SK-N-SH treated with all-trans-retinoic acid at 6 μM for 48 hours (cell line): ENCODE data around the gene NUTM1.
A peak's percentile ranks its signal among the peaks of the same experiment; 100 is the strongest.

Source experiments
- ATAC-seq: fragments of 200-7000 bp; cut with Tn5 transposase; 3 replicates; pipeline ENCODE4 v1.9.1; 2020; ENCODE audit warnings: mild to moderate bottlenecking, moderate library complexity
- ARNTL ChIP-seq: fragments of 450-650 bp; formaldehyde crosslinking; IDR thresholded peaks from 2 replicates; pipeline ENCODE4 v1.5.0; 2020; ENCODE audit warnings: low read depth, mild to moderate bottlenecking, moderate library complexity, borderline replicate concordance
- BACH2 ChIP-seq: fragments of 250-450 bp; sonication (Bioruptor Pico); IDR thresholded peaks from 2 replicates; pipeline ENCODE4 v1.9.0; 2021; ENCODE audit warnings: mild to moderate bottlenecking, borderline replicate concordance
- CSDC2 ChIP-seq: fragments of 250-450 bp; sonication (Bioruptor Pico); IDR thresholded peaks from 2 replicates; pipeline ENCODE4 v1.5.0; 2020; ENCODE audit warnings: mild to moderate bottlenecking, moderate library complexity
- ESRRG ChIP-seq: fragments of 250-450 bp; sonication (Bioruptor Pico); IDR thresholded peaks from 2 replicates; pipeline ENCODE4 v1.6.1; 2021; ENCODE audit warnings: mild to moderate bottlenecking
- GLIS3 ChIP-seq: fragments of 250-450 bp; sonication (Bioruptor Pico); IDR thresholded peaks from 2 replicates; pipeline ENCODE4 v1.5.0; 2020; ENCODE audit warnings: mild to moderate bottlenecking, moderate library complexity
- ISL1 ChIP-seq: fragments of 250-450 bp; sonication (Bioruptor Pico); IDR thresholded peaks from 2 replicates; pipeline ENCODE4 v2.1.2; 2022; ENCODE audit warnings: mild to moderate bottlenecking, moderate library complexity
- OSR1 ChIP-seq: fragments of 250-450 bp; sonication (Bioruptor Pico); IDR thresholded peaks from 2 replicates; pipeline ENCODE4 v1.8.0; 2022; ENCODE audit warnings: moderate library complexity, mild to moderate bottlenecking, inconsistent platforms
- SNAI2 ChIP-seq: fragments of 250-450 bp; sonication (Bioruptor Pico); IDR thresholded peaks from 2 replicates; pipeline ENCODE4 v1.5.0; 2020; ENCODE audit warnings: mild to moderate bottlenecking, moderate library complexity
- TCF4 ChIP-seq: fragments of 250-450 bp; sonication (Bioruptor Pico); IDR thresholded peaks from 2 replicates; pipeline ENCODE4 v1.8.0; 2021; ENCODE audit warnings: mild to moderate bottlenecking, moderate library complexity, borderline replicate concordance
- TOX ChIP-seq: fragments of 250-450 bp; sonication (Bioruptor Pico); IDR thresholded peaks from 2 replicates; pipeline ENCODE4 v1.8.0; 2021; ENCODE audit warnings: mild to moderate bottlenecking, moderate library complexity, borderline replicate concordance
- ZFP3 ChIP-seq: fragments of 250-450 bp; sonication (Bioruptor Pico); IDR thresholded peaks from 2 replicates; pipeline ENCODE4 v1.5.0; 2020; ENCODE audit warnings: mild to moderate bottlenecking, moderate library complexity
- ZFP30 ChIP-seq: fragments of 450-650 bp; formaldehyde crosslinking; IDR thresholded peaks from 2 replicates; pipeline ENCODE4 v1.5.0; 2022; ENCODE audit warnings: mild to moderate bottlenecking, moderate library complexity
- ZNF565 ChIP-seq: fragments of 450-650 bp; formaldehyde crosslinking; conservative IDR thresholded peaks from 2 replicates; pipeline ENCODE4 v1.5.0; 2020; ENCODE audit warnings: low read depth, mild to moderate bottlenecking, moderate library complexity
- ZNF70 ChIP-seq: fragments of 450-650 bp; formaldehyde crosslinking; IDR thresholded peaks from 2 replicates; pipeline ENCODE4 v1.5.0; 2020; ENCODE audit warnings: mild to moderate bottlenecking, moderate library complexity
- ZNF8 ChIP-seq: fragments of 450-650 bp; formaldehyde crosslinking; IDR thresholded peaks from 2 replicates; pipeline ENCODE4 v1.5.0; 2020; ENCODE audit warnings: mild to moderate bottlenecking, moderate library complexity
- TF ChIP-seq, protein P1 (sequence below): fragments of 250-450 bp; sonication (Bioruptor Pico); IDR thresholded peaks from 2 replicates; pipeline ENCODE4 v1.5.0; 2020; ENCODE audit warnings: mild to moderate bottlenecking, moderate library complexity
- TF ChIP-seq, protein P2 (sequence below): fragments of 250-450 bp; sonication (Bioruptor Pico); IDR thresholded peaks from 2 replicates; pipeline ENCODE4 v1.8.0; 2021; ENCODE audit warnings: low read depth, mild to moderate bottlenecking, moderate library complexity, borderline replicate concordance
- TF ChIP-seq, protein P3 (sequence below): fragments of 250-450 bp; sonication (Bioruptor Pico); IDR thresholded peaks from 2 replicates; pipeline ENCODE4 v1.5.1; 2021; ENCODE audit warnings: mild to moderate bottlenecking, moderate library complexity

NUTM1 gene

DNA sequence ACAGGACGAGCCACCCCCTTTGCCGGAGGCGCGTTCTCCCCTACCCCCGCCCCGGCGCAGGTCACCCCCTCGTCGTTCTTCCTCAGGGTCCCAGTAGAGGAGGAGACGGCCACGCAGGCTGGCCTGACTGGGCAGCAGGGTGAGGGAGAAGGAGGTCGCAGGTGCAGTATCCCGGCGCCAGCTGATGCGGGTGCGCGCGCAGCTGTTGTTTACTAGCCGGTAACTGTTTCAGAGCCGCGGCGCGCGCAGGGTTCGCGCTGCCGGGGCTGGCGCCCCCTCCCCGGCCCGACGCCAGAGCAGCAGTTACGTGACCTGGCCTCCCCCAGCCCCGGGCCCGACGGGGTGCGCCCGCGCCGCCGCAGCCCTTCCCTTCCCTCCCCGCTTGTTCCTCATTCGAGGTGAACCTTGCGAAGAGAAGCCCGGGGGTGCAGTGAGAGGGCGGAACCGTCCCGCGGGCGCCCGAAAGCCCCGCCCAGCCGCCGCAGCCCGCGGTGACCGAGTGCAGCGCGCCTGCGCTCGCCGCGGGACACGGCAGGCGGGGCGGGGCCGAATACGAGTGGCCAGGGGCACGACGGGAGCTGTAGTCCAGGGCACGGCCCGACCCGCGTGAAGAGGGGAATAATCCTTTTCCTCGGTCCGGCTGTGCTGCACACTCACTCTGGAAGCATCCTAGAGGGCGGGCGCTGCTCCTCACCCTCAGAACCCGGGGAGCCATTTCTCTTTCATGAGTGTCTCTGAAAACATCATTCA lies 5.4 kb upstream of the NUTM1 start, which contains the start of gene SLC12A6 (continued):
- TF ChIP-seq, protein P1, sequence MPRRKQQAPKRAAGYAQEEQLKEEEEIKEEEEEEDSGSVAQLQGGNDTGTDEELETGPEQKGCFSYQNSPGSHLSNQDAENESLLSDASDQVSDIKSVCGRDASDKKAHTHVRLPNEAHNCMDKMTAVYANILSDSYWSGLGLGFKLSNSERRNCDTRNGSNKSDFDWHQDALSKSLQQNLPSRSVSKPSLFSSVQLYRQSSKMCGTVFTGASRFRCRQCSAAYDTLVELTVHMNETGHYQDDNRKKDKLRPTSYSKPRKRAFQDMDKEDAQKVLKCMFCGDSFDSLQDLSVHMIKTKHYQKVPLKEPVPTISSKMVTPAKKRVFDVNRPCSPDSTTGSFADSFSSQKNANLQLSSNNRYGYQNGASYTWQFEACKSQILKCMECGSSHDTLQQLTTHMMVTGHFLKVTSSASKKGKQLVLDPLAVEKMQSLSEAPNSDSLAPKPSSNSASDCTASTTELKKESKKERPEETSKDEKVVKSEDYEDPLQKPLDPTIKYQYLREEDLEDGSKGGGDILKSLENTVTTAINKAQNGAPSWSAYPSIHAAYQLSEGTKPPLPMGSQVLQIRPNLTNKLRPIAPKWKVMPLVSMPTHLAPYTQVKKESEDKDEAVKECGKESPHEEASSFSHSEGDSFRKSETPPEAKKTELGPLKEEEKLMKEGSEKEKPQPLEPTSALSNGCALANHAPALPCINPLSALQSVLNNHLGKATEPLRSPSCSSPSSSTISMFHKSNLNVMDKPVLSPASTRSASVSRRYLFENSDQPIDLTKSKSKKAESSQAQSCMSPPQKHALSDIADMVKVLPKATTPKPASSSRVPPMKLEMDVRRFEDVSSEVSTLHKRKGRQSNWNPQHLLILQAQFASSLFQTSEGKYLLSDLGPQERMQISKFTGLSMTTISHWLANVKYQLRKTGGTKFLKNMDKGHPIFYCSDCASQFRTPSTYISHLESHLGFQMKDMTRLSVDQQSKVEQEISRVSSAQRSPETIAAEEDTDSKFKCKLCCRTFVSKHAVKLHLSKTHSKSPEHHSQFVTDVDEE (CRISPR knock-in tag), result no peak
- TF ChIP-seq TCF4 (CRISPR knock-in tag), result no peak
- TF ChIP-seq BACH2 (CRISPR knock-in tag), result no peak

DNA sequence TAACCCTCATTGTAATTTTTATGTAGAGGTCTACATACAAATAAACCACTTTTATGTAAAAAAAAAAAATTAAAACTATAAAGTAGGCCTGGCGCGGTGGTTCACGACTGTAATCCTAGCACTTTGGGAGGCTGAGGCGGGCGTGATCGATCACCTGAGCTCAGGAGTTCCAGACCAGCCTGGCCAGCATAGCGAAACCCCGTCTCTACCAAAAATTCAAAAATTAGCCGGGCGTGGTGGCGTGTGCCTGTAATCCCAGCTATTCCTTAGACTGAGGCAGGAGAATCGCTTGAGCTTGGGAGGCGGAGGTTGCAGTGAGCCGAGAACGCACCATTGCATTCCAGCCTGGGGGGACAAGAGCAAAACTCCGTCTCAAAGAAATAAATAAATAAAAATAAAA lies 4.8 kb upstream of the NUTM1 start:
- no peak for ATAC-seq

DNA sequence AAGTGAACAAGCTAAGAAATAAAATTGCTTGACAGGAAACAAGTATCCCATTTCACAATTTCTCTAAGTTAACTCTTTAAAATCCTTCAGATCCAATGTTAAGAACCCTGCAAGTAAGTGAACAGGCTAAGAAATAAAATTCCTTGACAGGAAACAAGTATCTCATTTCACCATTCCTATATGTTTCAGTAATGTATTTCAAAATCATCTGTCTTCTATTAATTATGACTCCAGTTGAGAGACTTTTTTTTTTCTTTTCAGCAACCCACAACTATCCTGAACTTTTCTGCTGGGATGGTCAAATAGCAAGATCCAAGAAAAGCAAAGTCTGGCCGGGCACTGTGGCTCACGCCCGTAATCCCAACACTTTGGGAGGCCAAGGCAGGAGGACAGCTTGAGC lies 3.2 kb upstream of the NUTM1 start:
- no peak for ATAC-seq
- TF ChIP-seq SNAI2 (CRISPR knock-in tag) (no peak), GLIS3 (no peak), ARNTL (CRISPR knock-in tag) (no peak), ESRRG (no peak), ZNF8 (CRISPR knock-in tag) (no peak), TOX (CRISPR knock-in tag) (no peak), OSR1 (CRISPR knock-in tag) (no peak), ISL1 (CRISPR knock-in tag) (no peak), BACH2 (CRISPR knock-in tag) (no peak), ZNF70 (CRISPR knock-in tag) (no peak), ZFP3 (no peak), CSDC2 (no peak), ZNF565 (CRISPR knock-in tag) (no peak), TCF4 (CRISPR knock-in tag) (no peak)
- TF ChIP-seq, protein P2, sequence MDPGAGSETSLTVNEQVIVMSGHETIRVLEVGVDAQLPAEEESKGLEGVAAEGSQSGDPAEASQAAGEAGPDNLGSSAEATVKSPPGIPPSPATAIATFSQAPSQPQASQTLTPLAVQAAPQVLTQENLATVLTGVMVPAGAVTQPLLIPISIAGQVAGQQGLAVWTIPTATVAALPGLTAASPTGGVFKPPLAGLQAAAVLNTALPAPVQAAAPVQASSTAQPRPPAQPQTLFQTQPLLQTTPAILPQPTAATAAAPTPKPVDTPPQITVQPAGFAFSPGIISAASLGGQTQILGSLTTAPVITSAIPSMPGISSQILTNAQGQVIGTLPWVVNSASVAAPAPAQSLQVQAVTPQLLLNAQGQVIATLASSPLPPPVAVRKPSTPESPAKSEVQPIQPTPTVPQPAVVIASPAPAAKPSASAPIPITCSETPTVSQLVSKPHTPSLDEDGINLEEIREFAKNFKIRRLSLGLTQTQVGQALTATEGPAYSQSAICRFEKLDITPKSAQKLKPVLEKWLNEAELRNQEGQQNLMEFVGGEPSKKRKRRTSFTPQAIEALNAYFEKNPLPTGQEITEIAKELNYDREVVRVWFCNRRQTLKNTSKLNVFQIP (CRISPR knock-in tag), result no peak
- TF ChIP-seq, protein P3, sequence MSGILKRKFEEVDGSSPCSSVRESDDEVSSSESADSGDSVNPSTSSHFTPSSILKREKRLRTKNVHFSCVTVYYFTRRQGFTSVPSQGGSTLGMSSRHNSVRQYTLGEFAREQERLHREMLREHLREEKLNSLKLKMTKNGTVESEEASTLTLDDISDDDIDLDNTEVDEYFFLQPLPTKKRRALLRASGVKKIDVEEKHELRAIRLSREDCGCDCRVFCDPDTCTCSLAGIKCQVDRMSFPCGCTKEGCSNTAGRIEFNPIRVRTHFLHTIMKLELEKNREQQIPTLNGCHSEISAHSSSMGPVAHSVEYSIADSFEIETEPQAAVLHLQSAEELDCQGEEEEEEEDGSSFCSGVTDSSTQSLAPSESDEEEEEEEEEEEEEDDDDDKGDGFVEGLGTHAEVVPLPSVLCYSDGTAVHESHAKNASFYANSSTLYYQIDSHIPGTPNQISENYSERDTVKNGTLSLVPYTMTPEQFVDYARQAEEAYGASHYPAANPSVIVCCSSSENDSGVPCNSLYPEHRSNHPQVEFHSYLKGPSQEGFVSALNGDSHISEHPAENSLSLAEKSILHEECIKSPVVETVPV (CRISPR knock-in tag), result no peak

More for the DNA sequence above, 4.8 kb upstream of the NUTM1 start:
- no peak for TF ChIP-seq GLIS3

DNA sequence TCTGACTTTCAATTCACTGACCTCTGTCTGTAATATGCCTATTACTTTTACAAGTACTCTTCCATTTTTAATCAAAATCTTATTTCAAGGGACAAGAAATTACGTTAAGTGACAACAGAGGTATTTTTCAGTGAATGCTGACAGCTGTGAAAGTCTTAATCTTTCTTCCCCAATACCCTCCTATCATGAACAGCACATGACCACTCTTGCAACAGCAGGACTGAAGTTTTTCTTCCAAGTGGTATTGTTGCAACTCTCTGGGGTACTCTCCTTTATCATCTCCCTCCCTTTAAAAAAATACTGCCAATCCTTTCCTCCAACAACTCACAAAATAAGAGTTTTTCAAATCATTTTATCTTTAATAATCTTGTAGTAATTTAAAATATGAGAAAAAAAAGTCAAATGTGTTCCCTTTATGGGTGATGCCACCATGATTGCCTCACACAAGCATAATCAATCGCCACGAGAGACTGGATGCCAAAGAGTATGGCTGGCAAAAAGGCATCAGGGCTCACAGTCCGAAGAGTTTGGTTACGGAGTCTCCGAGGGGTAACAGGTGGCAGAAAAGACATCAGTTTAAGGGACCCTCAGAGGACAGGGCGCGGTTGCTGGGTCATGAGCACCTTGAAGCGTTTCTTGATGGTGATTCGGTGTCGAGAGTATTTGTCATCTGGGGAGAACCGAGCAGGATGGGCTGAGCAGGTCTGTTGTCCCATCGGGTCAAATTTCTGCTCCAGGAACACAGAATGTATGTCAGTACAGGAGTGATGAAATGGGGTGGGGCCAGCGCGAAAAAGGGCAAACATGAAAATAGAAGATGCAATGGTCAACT lies 1.5 kb upstream of the NUTM1 start:
- no peak for ATAC-seq
- no peak for TF ChIP-seq ZFP3
- TF ChIP-seq ESRRG, result no peak
- TF ChIP-seq, protein P1 (CRISPR knock-in tag), result no peak
- no peak for TF ChIP-seq ZFP30 (CRISPR knock-in tag)

DNA sequence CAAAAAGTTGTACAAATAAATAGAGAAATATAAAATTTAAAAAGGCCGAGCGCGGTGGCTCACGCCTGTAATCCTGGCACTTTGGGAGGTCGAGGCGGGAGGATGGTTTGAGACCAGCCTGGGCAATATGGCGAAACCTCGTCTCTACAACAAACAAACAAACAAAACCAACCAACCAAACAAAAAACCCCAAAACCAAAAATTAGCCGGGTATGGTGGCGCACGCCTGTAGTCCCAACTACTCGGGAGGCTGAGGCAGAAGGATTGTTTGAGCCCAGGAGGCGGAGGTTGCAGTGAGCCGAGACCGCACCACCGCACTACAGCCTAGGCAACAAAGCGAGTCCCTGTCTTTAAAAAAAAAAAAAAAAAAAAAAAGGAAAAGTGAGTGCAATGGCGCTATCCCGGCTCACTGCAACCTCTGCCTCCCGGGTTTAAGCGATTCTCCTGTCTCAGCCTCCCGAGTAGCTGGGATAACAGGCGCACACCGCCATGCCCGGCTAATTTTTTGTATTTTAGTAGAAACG lies 840 bp upstream of the NUTM1 start:
- ATAC-seq, result peak; percentile 2; the same call in 1 of the 3 replicates
